Karpas-422 (cell line): ENCODE measurements around the gene ACSF3. TPM values are rescaled to one million over a fixed set of nuclear protein-coding genes. Genes with fewer than 3 reads are reported as not detected.
"Not testable (repeated sequence)": the region's sequence is repeated elsewhere in the genome, so short reads cannot be mapped to it uniquely, and the experiment has no call there.

Experiments
- DNase-seq: peaks from one replicate; pipeline ENCODE4 v3.0.0-alpha.2; 2015
- H2AFZ ChIP-seq: fragments of 200-600 bp; sonication (generic); 2 replicates; pipeline ENCODE4 v1.6.1; 2014; ENCODE audit warnings: antibody characterized with exemption, low read length, mixed read lengths
- H3K27ac ChIP-seq: fragments of 200-600 bp; sonication (generic); 2 replicates; pipeline ENCODE4 v1.5.1; 2014; ENCODE audit warnings: mild to moderate bottlenecking, low read length, moderate library complexity
- H3K27me3 ChIP-seq: fragments of 200-600 bp; sonication (generic); 2 replicates; pipeline ENCODE4 v1.6.1; 2014; ENCODE audit warnings: low read length, mixed read lengths
- H3K36me3 ChIP-seq: fragments of 200-600 bp; sonication (generic); 2 replicates; pipeline ENCODE4 v1.6.1; 2014; ENCODE audit warnings: low read length, mixed read lengths; ENCODE audit not compliant: insufficient read depth
- H3K4me1 ChIP-seq: fragments of 200-600 bp; sonication (generic); 2 replicates; pipeline ENCODE4 v1.6.1; 2014; ENCODE audit warnings: mild to moderate bottlenecking, low read length, mixed read lengths
- H3K4me2 ChIP-seq: fragments of 200-600 bp; sonication (generic); 2 replicates; pipeline ENCODE4 v1.6.1; 2014; ENCODE audit warnings: low read length, low read depth, mild to moderate bottlenecking; ENCODE audit not compliant: poor library complexity, severe bottlenecking
- H3K4me3 ChIP-seq: fragments of 200-600 bp; sonication (generic); 2 replicates; pipeline ENCODE4 v1.5.1; 2014; ENCODE audit warnings: mild to moderate bottlenecking, antibody characterized with exemption, low read length, mixed read lengths
- H3K79me2 ChIP-seq: fragments of 200-600 bp; sonication (generic); 2 replicates; pipeline ENCODE4 v1.6.1; 2014; ENCODE audit warnings: mild to moderate bottlenecking, low read length, mixed read lengths
- H3K9ac ChIP-seq: fragments of 200-600 bp; sonication (generic); 2 replicates; pipeline ENCODE4 v1.6.0; 2014; ENCODE audit warnings: low read length
- H3K9me2 ChIP-seq: fragments of 200-600 bp; sonication (generic), shearing (Covaris generic); replicated peaks from 2 replicates; pipeline ENCODE4 v1.6.0; 2014; ENCODE audit warnings: mild to moderate bottlenecking, low read length, moderate library complexity; ENCODE audit not compliant: insufficient read depth
- H3K9me3 ChIP-seq: fragments of 300-700, 200-600 bp; sonication (generic); 2 replicates; pipeline ENCODE4 v1.6.1; 2014; ENCODE audit warnings: low read length, mixed read lengths
- H4K20me1 ChIP-seq: fragments of 200-600 bp; sonication (generic); 2 replicates; pipeline ENCODE4 v1.6.1; 2014; ENCODE audit warnings: mild to moderate bottlenecking, antibody characterized with exemption, low read length, low read depth; ENCODE audit not compliant: insufficient read depth
- total RNA-seq: library from RNA; depleted of rRNA; stranded (reverse); fragments of >200 nt; shearing (Covaris generic); gene quantifications from 2 replicates; pipeline ENCODE4 v1.2.3, GENCODE V29; 2014; ENCODE audit warnings: low replicate concordance

The ACSF3 gene
- total RNA-seq, 1 experiment from 2014 or later: 30.4 TPM

- no peak overlapping the region for H3K9ac ChIP-seq
- no peaks in the 10 kb centered on the region for H3K9me2 ChIP-seq
- no peaks in the 10 kb centered on the region for H3K4me1 ChIP-seq
- H3K27me3 ChIP-seq: no peaks in the 10 kb centered on the region
- no peak overlapping the region for H2AFZ ChIP-seq
- no peak overlapping the region for H3K27ac ChIP-seq
- no peak overlapping the region for H3K4me2 ChIP-seq
- no peaks in the 10 kb centered on the region for H3K36me3 ChIP-seq
- no peaks in the 10 kb centered on the region for H3K79me2 ChIP-seq
- H4K20me1 ChIP-seq: no peaks in the 10 kb centered on the region
- peaks cover 21% of the 10 kb centered on the region for H3K9me3 ChIP-seq
- no peak overlapping the region for H3K4me3 ChIP-seq
- DNase-seq: no peak
Observed at GRCh38 chr16:89073346-89074071, 20.1 kb upstream of the ACSF3 start.

DNA sequence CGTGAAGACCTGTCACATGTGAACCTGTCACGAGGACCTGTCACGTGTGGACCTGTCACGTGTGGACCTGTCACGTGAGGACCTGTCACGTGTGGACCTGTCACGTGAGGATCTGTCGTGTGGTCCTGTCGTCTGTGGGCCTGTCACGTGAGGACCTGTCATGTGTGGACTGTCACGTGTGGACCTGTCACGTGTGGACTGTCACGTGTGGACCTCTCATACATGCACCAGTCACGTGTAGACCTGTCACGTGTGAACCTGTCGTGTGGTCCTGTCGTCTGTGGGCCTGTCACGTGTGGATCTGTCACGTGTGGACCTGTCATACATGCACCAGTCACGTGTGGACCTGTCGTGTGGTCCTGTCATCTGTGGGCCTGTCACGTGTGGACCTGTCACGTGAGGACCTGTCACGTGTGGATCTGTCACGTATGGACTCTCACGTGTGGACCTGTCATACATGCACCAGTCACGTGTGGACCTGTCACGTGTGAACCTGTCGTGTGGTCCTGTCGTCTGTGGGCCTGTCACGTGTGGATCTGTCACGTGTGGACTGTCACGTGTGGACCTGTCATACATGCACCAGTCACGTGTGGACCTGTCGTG, 19.5 kb upstream of the ACSF3 start:
- not testable (repeated sequence) for H3K9me2 ChIP-seq, H2AFZ ChIP-seq, H3K27me3 ChIP-seq, H3K4me1 ChIP-seq, H3K4me2 ChIP-seq, H3K9ac ChIP-seq, DNase-seq, H3K36me3 ChIP-seq, H3K27ac ChIP-seq, H3K4me3 ChIP-seq, H3K79me2 ChIP-seq, H4K20me1 ChIP-seq
- peaks cover 21% of the 10 kb centered on the region for H3K9me3 ChIP-seq

DNA sequence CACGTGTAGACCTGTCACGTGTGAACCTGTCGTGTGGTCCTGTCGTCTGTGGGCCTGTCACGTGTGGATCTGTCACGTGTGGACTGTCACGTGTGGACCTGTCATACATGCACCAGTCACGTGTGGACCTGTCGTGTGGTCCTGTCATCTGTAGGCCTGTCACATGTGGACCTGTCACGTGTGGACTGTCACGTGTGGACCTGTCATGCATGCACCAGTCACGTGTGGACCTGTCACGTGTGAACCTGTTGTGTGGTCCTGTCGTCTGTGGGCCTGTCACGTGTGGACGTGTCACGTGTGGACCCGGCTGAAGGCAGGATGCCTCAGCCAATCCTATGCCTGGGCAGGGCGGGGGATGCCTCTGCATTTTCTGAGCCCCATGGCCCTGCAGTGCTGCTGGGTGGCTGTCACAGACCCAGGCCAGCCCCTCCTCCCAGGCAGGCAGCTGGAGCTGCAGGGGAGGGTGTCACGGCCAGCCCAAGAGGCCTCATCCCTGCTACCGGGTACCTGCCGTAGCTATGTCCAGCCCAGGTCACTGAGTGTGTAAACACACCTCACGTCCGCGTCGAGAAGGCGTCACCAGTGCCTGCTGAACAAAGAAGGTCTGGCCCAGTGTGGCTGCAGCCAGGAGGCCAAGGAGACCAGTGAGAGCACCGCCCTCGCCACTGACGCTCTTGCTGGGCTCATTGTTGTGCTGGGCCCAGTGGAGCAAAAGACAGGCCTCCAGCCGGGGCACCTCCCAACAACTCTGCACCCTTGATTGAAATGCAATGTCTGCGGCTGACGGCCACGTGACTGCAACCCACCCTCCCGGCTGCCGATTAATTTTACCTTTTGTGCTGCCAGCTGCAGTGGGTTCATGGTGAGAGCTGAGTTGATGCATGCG, 18.6 kb upstream of the ACSF3 start:
- H3K4me3 ChIP-seq: no peak overlapping the region
- H2AFZ ChIP-seq: no peak overlapping the region
- H3K79me2 ChIP-seq: no peaks in the 10 kb centered on the region
- no peak for DNase-seq
- H3K36me3 ChIP-seq: no peaks in the 10 kb centered on the region
- H3K9ac ChIP-seq: no peak overlapping the region
- H3K4me2 ChIP-seq: no peak overlapping the region
- H3K27me3 ChIP-seq: no peaks in the 10 kb centered on the region
- H3K27ac ChIP-seq: no peak overlapping the region
- no peaks in the 10 kb centered on the region for H3K4me1 ChIP-seq
- peaks cover 21% of the 10 kb centered on the region for H3K9me3 ChIP-seq
- H3K9me2 ChIP-seq: no peaks in the 10 kb centered on the region
- no peaks in the 10 kb centered on the region for H4K20me1 ChIP-seq

DNA sequence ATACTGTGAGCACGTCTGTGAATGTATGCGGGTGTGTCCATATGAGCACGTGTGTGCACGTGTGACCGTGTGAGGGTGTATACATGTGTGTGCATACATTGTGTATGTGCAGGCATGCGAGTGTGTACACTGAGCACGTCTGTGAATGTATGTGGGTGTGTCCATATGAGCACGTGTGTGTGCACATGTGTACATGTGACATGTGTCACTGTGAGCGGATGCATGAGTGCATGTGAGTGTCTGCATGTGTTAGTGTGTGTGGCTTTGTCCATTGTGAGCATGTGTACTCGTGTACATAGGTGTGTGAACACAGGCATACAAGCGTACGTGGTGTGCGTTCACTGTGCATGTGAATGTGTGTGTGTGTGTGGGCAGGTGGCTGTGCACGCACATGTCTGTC, 17.5 kb upstream of the ACSF3 start:
- Histone ChIP-seq H3K4me2 (no peak overlapping the region), H3K4me1 (no peaks in the 10 kb centered on the region), H3K36me3 (no peaks in the 10 kb centered on the region), H2AFZ (no peak overlapping the region), H3K27me3 (no peaks in the 10 kb centered on the region), H3K79me2 (no peaks in the 10 kb centered on the region), H3K27ac (no peak overlapping the region), H3K9me3 (peaks cover 21% of the 10 kb centered on the region), H4K20me1 (no peaks in the 10 kb centered on the region), H3K9me2 (no peaks in the 10 kb centered on the region), H3K4me3 (no peak overlapping the region), H3K9ac (no peak overlapping the region)
- DNase-seq: no peak

- Histone ChIP-seq H3K4me1 (no peaks in the 10 kb centered on the region), H3K9me2 (no peaks in the 10 kb centered on the region), H4K20me1 (no peaks in the 10 kb centered on the region), H3K79me2 (no peaks in the 10 kb centered on the region), H3K36me3 (no peaks in the 10 kb centered on the region), H3K4me3 (no peak overlapping the region), H2AFZ (no peak overlapping the region), H3K27ac (no peak overlapping the region), H3K9ac (no peak overlapping the region), H3K9me3 (peaks cover 21% of the 10 kb centered on the region), H3K27me3 (no peaks in the 10 kb centered on the region), H3K4me2 (no peak overlapping the region)
- DNase-seq: no peak
Observed at GRCh38 chr16:89077076-89077475, 16.6 kb upstream of the ACSF3 start.

- Histone ChIP-seq H3K27ac (no peak overlapping the region), H3K4me1 (no peaks in the 10 kb centered on the region), H3K27me3 (no peaks in the 10 kb centered on the region), H3K9me3 (peaks cover 21% of the 10 kb centered on the region), H3K36me3 (no peaks in the 10 kb centered on the region), H3K4me3 (no peak overlapping the region), H3K79me2 (no peaks in the 10 kb centered on the region), H4K20me1 (no peaks in the 10 kb centered on the region), H2AFZ (no peak overlapping the region), H3K9me2 (no peaks in the 10 kb centered on the region), H3K4me2 (no peak overlapping the region), H3K9ac (no peak overlapping the region)
- no peak for DNase-seq
Observed at GRCh38 chr16:89078172-89078571, 15.5 kb upstream of the ACSF3 start.

GRCh38 chr16:89079434-89079980, 14.1 kb upstream of the ACSF3 start:
- H3K9ac ChIP-seq: no peak overlapping the region
- no peak for DNase-seq
- H3K4me3 ChIP-seq: no peak overlapping the region
- no peaks in the 10 kb centered on the region for H3K36me3 ChIP-seq
- H3K27me3 ChIP-seq: no peaks in the 10 kb centered on the region
- no peaks in the 10 kb centered on the region for H3K4me1 ChIP-seq
- H2AFZ ChIP-seq: no peak overlapping the region
- H3K79me2 ChIP-seq: no peaks in the 10 kb centered on the region
- no peaks in the 10 kb centered on the region for H3K9me2 ChIP-seq
- no peaks in the 10 kb centered on the region for H4K20me1 ChIP-seq
- peaks cover 15% of the 10 kb centered on the region for H3K9me3 ChIP-seq
- H3K27ac ChIP-seq: no peak overlapping the region
- no peak overlapping the region for H3K4me2 ChIP-seq
